Neuronal stem cell (in vitro differentiated cells): Measurements from ENCODE around the gene TIMP1. TPM values are rescaled to one million over a fixed set of nuclear protein-coding genes. Genes with fewer than 3 reads are reported as not detected.

Source experiments
- small RNA-seq: library from polyadenylated mRNA; stranded (forward); fragments of <200 nt; extraction: miRNeasy Mini kit (QIAGEN cat#:217004); gene quantifications from one replicate; pipeline ENCODE3, GENCODE V24; 2013; ENCODE audit not compliant: insufficient read depth

Gene TIMP1

Small RNA genes lying within 50 kb of the gene (small RNA-seq; reads per million reads assigned to genes)
- gene MIR4769 = not detected
